ENCODE data around the gene SPAG9.

- TF ChIP-seq CTCF (IDR thresholded peaks at IDR 0.05) (no peak), ZFX (IDR thresholded peaks at IDR 0.05; ENCODE audit: borderline replicate concordance) (no peak)
Observed at GRCh38 chr17:50916708-50917417, 203.8 kb downstream of the SPAG9 start.
